Measurements from ENCODE around the gene GPR152.

DNA sequence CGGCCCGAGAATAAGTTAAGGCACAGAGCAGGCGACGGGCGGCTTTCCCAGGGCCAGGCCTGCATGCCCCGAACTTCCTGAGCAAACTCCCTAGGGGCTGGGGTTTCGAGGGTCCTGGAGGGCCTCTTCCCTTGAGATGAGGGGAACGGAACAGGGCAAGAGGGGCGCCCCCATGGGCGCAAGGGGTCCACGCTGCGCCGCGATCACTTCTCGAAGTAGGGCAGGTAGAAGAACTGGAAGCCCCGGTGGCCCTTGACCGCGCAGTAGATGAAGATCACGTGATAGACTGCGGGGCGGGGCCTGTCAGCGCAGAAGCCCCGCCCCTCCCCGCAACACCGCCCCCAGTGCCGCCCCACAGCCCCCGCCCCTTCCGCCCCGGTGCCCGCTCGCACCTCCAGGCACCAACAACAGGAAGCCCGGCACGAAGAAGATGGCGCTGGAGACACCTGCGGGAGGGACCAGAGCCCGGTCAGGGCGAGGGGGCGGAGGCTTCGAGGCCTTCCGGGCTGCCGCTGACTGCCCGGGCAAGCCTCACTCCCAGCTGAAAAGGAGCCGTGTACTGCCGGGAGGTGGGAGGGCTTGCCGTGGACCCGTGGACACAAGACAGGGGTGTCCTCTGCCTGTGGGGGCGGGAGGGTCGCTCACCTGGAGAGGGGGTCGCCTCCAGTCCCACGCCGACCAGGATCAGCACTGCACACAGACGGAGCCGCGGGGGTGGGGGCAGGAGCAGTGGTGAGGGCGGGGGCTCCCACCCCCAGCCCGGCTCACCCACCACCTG, 12.1 kb upstream of the GPR152 start:
- TF ChIP-seq, protein P1, sequence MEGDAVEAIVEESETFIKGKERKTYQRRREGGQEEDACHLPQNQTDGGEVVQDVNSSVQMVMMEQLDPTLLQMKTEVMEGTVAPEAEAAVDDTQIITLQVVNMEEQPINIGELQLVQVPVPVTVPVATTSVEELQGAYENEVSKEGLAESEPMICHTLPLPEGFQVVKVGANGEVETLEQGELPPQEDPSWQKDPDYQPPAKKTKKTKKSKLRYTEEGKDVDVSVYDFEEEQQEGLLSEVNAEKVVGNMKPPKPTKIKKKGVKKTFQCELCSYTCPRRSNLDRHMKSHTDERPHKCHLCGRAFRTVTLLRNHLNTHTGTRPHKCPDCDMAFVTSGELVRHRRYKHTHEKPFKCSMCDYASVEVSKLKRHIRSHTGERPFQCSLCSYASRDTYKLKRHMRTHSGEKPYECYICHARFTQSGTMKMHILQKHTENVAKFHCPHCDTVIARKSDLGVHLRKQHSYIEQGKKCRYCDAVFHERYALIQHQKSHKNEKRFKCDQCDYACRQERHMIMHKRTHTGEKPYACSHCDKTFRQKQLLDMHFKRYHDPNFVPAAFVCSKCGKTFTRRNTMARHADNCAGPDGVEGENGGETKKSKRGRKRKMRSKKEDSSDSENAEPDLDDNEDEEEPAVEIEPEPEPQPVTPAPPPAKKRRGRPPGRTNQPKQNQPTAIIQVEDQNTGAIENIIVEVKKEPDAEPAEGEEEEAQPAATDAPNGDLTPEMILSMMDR (IDR thresholded peaks at IDR 0.05): 0 out of 2 replicates have a peak, but pooled peaks have one; percentile 3
- no peak for TF ChIP-seq ZFX (IDR thresholded peaks at IDR 0.05; ENCODE audit: borderline replicate concordance)
